Cerebellar nuclear complex (tissue), 1 donor: ENCODE data around the gene SEC24C.

Experiments
- DNase-seq, 2 experiments: peaks; one replicate each; lab custom pipeline; 2025; lab: John Stamatoyannopoulos, UW

The SEC24C gene

DNA sequence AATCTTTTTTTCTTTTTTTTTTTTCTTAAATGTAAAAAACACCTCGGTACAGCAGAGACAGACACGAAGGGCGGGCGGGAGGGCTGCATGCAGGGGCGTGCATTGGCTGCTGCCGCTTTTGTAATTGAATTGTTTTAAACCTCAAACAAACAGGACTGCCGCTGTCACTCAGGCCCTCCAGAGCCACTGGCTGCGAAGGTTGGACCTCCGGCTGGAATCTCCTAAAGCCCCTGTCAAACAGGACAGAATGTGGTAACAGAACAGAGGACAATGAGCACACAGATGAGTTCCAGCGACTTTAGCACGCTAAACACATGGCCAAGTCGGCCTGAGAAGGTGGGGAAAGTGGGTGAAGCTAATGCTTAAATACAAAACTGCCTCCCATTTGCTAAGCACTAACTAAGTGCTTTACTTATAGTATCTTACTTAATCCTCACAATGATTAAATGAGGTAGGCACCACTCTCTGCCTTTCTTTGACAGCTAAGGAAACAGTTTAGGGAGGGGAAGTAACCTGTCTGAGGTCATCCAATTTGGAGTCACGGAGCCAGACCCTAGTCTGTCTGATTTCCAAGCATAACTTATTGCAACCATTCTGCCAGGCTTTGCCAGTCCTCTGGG, 70.2 kb downstream of the SEC24C start:
- no peak for DNase-seq

DNA sequence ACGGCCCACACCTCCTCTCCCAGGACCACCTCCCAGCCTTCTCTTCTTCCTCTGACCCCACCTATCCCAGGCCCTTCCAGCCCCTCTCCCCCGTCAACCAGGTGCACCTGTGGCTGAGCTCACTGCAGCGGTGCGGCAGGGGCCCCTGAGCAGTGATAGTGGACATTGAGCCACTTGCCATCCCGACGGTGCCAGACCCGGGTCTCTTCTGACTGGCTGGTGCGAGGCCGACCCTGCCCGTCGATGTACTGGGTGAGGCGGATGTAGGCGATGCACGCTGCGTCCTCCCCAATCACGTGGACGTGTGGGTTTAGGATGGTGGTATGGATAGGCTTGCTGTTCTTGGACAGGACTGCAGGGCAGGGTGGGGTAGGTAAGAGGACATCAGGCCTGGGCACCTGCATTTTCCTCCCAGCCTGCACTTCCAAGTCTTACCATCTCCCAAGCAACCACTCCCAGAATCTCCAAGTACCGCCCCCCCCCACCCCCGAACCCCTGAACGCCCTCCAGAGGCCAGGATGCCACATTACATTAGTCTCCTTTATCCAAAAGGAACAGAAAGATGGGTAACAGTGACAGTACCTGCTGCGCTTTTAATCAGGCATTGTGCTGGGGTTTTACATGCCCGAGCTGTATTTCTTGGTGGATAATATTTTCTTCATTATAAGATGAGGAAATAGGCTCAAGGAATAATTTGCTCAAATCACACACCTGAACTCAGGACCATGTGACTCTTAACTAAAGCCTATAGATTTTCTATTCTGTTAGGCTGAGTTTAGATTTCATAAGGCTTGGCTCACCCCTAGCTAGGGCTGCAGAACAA, 70.9 kb downstream of the SEC24C start:
- DNase-seq = no peak

- no peak for DNase-seq
Measured at GRCh38 chr10:73815719-73816030, 71.5 kb downstream of the SEC24C start.

DNA sequence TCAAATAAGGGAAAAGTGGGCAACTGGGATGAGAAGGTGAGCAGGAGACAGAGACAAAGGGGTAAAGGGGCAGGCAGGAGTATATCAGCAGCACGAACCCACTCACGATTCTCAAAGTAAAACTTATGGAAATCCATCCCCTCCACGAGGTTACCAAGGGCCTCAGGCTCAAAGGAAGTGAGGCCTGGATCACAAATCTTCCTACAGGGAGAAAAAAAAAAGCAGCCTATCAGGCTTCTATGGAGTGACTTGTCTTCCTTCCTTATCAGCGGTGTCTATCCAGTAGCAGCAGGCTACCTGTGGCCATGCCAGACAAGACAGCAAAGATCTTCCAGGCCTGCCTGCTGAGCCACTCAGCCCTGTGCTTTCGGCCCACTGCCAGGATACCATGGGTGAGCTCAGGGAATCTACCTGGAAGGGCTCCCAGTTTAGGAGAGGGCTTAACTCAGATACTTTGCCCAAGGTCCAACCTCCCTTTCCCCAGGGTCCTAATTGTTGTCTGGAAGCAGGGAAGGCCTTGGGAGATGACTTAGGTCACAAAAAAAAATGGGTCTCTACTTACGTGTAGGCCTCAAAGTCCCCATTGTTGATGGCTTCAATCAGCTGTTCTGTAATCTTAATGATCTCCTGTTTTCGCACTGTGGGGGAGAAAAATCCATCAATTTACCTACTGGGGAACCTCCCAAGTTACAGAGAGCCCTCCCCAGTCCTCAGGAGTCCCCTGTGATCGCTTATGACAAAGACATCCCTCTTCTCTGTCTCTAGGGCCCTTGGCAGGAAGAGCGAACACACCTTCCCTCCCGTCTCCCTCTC, 73.0 kb downstream of the SEC24C start:
- DNase-seq = no peak

DNA sequence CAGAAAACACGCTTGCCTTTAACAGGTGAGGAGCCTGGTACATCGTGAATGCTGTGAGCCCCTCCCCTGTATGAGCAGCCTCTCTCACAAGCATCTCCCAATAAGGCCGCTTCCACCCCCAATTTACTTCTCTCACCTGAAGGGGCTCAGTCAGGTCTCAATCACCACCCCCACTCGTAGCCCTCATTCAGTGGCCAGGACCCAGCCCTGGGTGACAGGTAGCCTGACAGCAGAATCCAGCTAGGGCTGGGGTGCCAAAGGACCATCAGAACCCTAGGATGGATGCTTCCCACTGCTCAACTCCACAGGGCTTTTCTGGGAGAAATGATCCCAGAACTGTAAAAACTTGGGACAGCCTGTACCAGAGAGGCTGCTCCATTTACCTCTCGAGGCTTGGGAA, 73.7 kb downstream of the SEC24C start:
- no peak for DNase-seq

GRCh38 chr10:73818402-73818801, 74.2 kb downstream of the SEC24C start:
- no peak for DNase-seq

GRCh38 chr10:73819081-73819480, 74.9 kb downstream of the SEC24C start:
- DNase-seq = no peak

DNA sequence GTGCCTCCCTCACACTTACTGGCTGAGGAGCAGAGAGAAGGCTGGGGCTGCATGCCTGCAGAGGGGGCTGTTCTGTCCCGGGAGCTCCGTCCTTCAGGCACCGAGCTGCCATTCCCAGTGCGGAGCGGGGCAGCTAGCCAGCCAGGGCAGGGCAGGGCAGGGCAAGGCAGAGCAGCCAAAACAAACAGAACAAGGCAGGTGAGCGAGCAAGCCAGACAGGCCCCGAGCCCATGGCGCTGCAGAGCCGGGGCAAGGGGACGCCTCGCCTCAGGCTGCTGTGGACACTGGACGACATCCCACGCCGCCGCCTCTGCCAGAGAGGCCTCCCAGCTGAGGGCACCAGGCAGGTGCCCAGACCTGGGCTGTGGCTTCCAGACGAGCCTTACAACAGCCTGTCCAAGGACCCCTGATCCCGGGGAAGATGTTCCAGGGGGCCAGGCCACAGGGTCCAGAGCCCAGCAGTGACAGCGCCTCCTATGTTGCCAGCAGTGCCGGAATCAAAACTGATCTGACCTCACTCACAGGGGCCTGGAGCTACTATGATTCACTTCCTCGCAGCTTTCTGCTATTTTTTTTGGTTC, 75.4 kb downstream of the SEC24C start:
- DNase-seq = no peak
